A549 (cell line): ENCODE results near the gene SH3PXD2A. TPM values are rescaled to one million over a fixed set of nuclear protein-coding genes. Genes with fewer than 3 reads are reported as not detected.

Experiments used
- ATAC-seq, 2 experiments: fragments of 200-7000 bp in 1 of 2; fragments of >200 bp in 1 of 2; cut with Nextera tagmentation in 1 of 2; cut with Tn5 transposase in 1 of 2; 3 replicates each; pipeline versions ENCODE4 v1.8.0 to v1.9.1; 2018 to 2020; ENCODE audit warnings: mild to moderate bottlenecking in 1 of 2, moderate library complexity in 1 of 2
- CTCF ChIA-PET: fragments of 300-600 bp; sonication (Branson Sonifier 250); formaldehyde crosslinking; extraction: SDS; loops from one replicate; lab custom pipeline; 2021; ENCODE audit warnings: antibody characterized with exemption, inconsistent platforms; lab: Yijun Ruan, JAX
- POLR2A ChIA-PET: fragments of 350-600 bp; formaldehyde crosslinking; extraction: SDS; loops from one replicate; lab custom pipeline; 2021; ENCODE audit warnings: antibody characterized with exemption, inconsistent platforms; lab: Yijun Ruan, JAX
- DNase-seq, 2 experiments: peaks; one replicate each; pipeline versions ENCODE4 v3.0.0 to v3.0.0-alpha.2; 2011 to 2016; ENCODE audit warnings: low read depth in 1 of 2, low spot score in 1 of 2
- FAIRE-seq: peaks from 2 replicates; lab custom pipeline; 2011; peaks lifted over from hg19 to GRCh38; lab: Jason Lieb, UNC
- H3K27ac ChIP-seq, 2 experiments: fragments of >200 bp; sonication (Bioruptor Twin); formaldehyde crosslinking; 3 replicates each; pipeline ENCODE4 v1.5.1; 2016 to 2017
- H3K4me1 ChIP-seq: fragments of >200 bp; sonication (Bioruptor Twin); formaldehyde crosslinking; 3 replicates; pipeline ENCODE4 v1.6.1; 2016
- H3K4me2 ChIP-seq: fragments of >200 bp; sonication (Bioruptor Twin); formaldehyde crosslinking; 3 replicates; pipeline ENCODE4 v1.6.1; 2016
- H3K4me3 ChIP-seq: fragments of >200 bp; sonication (Bioruptor Twin); formaldehyde crosslinking; 3 replicates; pipeline ENCODE4 v1.5.1; 2016
- H3K9me3 ChIP-seq: fragments of >200 bp; sonication (Bioruptor Twin); formaldehyde crosslinking; 3 replicates; pipeline ENCODE4 v1.6.1; 2016
- BHLHE40 ChIP-seq: IDR thresholded peaks from 2 replicates; pipeline ENCODE4 v1.6.1; 2012; ENCODE audit warnings: low read depth, low read length, inconsistent platforms
- CBX8 ChIP-seq: fragments of 200-600 bp; sonication (generic); IDR thresholded peaks from 2 replicates; pipeline ENCODE4 v1.6.1; 2016
- CEBPB ChIP-seq, 2 experiments: fragments of >200 bp in 1 of 2; sonication (Bioruptor Twin) in 1 of 2; formaldehyde crosslinking in 1 of 2; IDR thresholded peaks; 2 replicates each; pipeline ENCODE4 v1.6.1; 2012 to 2016
- CHD2 ChIP-seq: fragments of 150-350 bp; IDR thresholded peaks from 2 replicates; pipeline ENCODE4 v1.6.1; 2014; ENCODE audit warnings: low read length; ENCODE audit not compliant: partially characterized antibody
- EHF ChIP-seq: fragments of 250-450 bp; sonication (Bioruptor Pico); IDR thresholded peaks from 2 replicates; pipeline ENCODE4 v1.5.0; 2020; ENCODE audit warnings: mild to moderate bottlenecking
- EHMT2 ChIP-seq: fragments of 200-600 bp; sonication (generic); IDR thresholded peaks from 2 replicates; pipeline ENCODE4 v1.6.1; 2016; ENCODE audit warnings: antibody characterized with exemption, low read depth, mild to moderate bottlenecking, moderate library complexity
- FOSB ChIP-seq: fragments of 250-450 bp; sonication (Bioruptor Pico); IDR thresholded peaks from 2 replicates; pipeline ENCODE4 v1.5.0; 2020; ENCODE audit warnings: mild to moderate bottlenecking, moderate library complexity
- GATA3 ChIP-seq: IDR thresholded peaks from 2 replicates; pipeline ENCODE4 v1.6.1; 2012; ENCODE audit warnings: borderline replicate concordance
- HEYL ChIP-seq: fragments of 250-450 bp; sonication (Bioruptor Pico); IDR thresholded peaks from 2 replicates; pipeline ENCODE4 v1.8.0; 2021; ENCODE audit warnings: mild to moderate bottlenecking, moderate library complexity
- JUNB ChIP-seq: fragments of >200 bp; sonication (Bioruptor Twin); formaldehyde crosslinking; IDR thresholded peaks from 2 replicates; pipeline ENCODE4 v1.6.1; 2016
- KDM1A ChIP-seq: fragments of 200-600 bp; sonication (generic); IDR thresholded peaks from 2 replicates; pipeline ENCODE4 v1.6.1; 2016; ENCODE audit warnings: low read depth, mild to moderate bottlenecking
- MAFK ChIP-seq: fragments of 450-650 bp; IDR thresholded peaks from 2 replicates; pipeline ENCODE4 v1.6.1; 2014; ENCODE audit not compliant: partially characterized antibody
- NFE2L2 ChIP-seq: fragments of 150-350 bp; conservative IDR thresholded peaks from 2 replicates; pipeline ENCODE4 v1.6.1; 2014; ENCODE audit warnings: low read length
- PHF8 ChIP-seq: fragments of 200-600 bp; sonication (generic); IDR thresholded peaks from 2 replicates; pipeline ENCODE4 v1.6.1; 2016; ENCODE audit warnings: low read depth, mild to moderate bottlenecking, antibody characterized with exemption, moderate library complexity, borderline replicate concordance
- REST ChIP-seq: fragments of 200-600 bp; sonication (generic); IDR thresholded peaks from 2 replicates; pipeline ENCODE4 v1.6.1; 2016; ENCODE audit warnings: antibody characterized with exemption, mild to moderate bottlenecking, moderate library complexity
- RNF2 ChIP-seq: fragments of 200-600 bp; sonication (generic); IDR thresholded peaks from 2 replicates; pipeline ENCODE4 v1.6.1; 2016; ENCODE audit warnings: low read depth, mild to moderate bottlenecking, antibody characterized with exemption, moderate library complexity, borderline replicate concordance
- SMC3 ChIP-seq: fragments of >200 bp; sonication (Bioruptor Twin); formaldehyde crosslinking; IDR thresholded peaks from 3 replicates; pipeline ENCODE4 v1.6.1; 2018; ENCODE audit warnings: inconsistent platforms
- ZC3H11A ChIP-seq: fragments of 450-650 bp; IDR thresholded peaks from 2 replicates; pipeline ENCODE4 v1.6.1; 2014; ENCODE audit warnings: antibody characterized with exemption, mild to moderate bottlenecking
- ZFP36 ChIP-seq: fragments of 450-650 bp; IDR thresholded peaks from 2 replicates; pipeline ENCODE4 v1.6.1; 2014; ENCODE audit warnings: borderline replicate concordance; ENCODE audit not compliant: partially characterized antibody
- ZSCAN20 ChIP-seq: fragments of 250-450 bp; sonication (Bioruptor Pico); IDR thresholded peaks from 2 replicates; pipeline ENCODE4 v1.8.0; 2022; ENCODE audit warnings: mild to moderate bottlenecking, moderate library complexity
- WGBS: methylation state at CpG from one replicate; pipeline ENCODE4 v1.1.6; 2017; ENCODE audit errors: missing lambda C conversion rate; 5-methylcytosine and 5-hydroxymethylcytosine counted together
- polyA plus RNA-seq, 4 experiments: library from polyadenylated mRNA; depleted of rRNA in 3 of 4; stranded (reverse); fragments of >200 nt; fragmentation: RNase III in 1 of 4; extraction: RNeasy Plus Mini Kit Qiagen cat#74134 plus additional on column Dnase treatment in 1 of 4; gene quantifications; 2 replicates in 3 of 4; 3 replicates in 1 of 4; pipeline ENCODE4 v1.2.3, GENCODE V29; 2011 to 2017
- TF ChIP-seq, protein P1 (sequence below): fragments of 250-450 bp; sonication (Bioruptor Pico); IDR thresholded peaks from 2 replicates; pipeline ENCODE4 v1.5.0; 2020; ENCODE audit warnings: low read depth, mild to moderate bottlenecking, moderate library complexity

The SH3PXD2A gene
- polyA plus RNA-seq, 2 of the 4 experiments (the other 2 are of a cell fraction), result 2.4 to 3.9 TPM

- peak overlapping the region; percentile 83 to 94 for H3K27ac ChIP-seq
- no peak overlapping the region for H3K4me3 ChIP-seq
- H3K4me1 ChIP-seq, result peaks cover 73% of the 10 kb centered on the region
- POLR2A ChIA-PET, result no interaction called here
- no peak for DNase-seq
- peak; percentile 77 for TF ChIP-seq MAFK
- TF ChIP-seq NFE2L2, result peak; percentile 74
- TF ChIP-seq RNF2, result no peak
- TF ChIP-seq, all 56 proteins: peak for 2
- 86% methylated on average over 5 of the region's 7 CpGs for WGBS
- H3K4me2 ChIP-seq, result peak overlapping the region; percentile 32
- ATAC-seq, result no peak
- CTCF ChIA-PET, result interaction anchor here (0.7 to 5.5 kb wide), 9 partner anchors 9 to 360 kb away, joined by 3 to 39 read pairs (median 3); no protein-coding TSS in a partner anchor
- no peak for FAIRE-seq
- no peaks in the 10 kb centered on the region for H3K9me3 ChIP-seq
These were observed 91.8 kb downstream of the SH3PXD2A start for GRCh38 chr10:103763374-103764202.

- TF ChIP-seq FOSB (CRISPR knock-in tag) (no peak), HEYL (no peak), KDM1A (no peak), ZFP36 (no peak), JUNB (no peak), ZSCAN20 (CRISPR knock-in tag) (no peak), PHF8 (no peak), EHMT2 (no peak), SMC3 (no peak), ZC3H11A (no peak), CEBPB (IDR thresholded peaks at IDR 0.05) (no peak), GATA3 (no peak), CHD2 (no peak), EHF (CRISPR knock-in tag) (no peak), REST (no peak), CBX8 (no peak), BHLHE40 (no peak)
- TF ChIP-seq, protein P1, sequence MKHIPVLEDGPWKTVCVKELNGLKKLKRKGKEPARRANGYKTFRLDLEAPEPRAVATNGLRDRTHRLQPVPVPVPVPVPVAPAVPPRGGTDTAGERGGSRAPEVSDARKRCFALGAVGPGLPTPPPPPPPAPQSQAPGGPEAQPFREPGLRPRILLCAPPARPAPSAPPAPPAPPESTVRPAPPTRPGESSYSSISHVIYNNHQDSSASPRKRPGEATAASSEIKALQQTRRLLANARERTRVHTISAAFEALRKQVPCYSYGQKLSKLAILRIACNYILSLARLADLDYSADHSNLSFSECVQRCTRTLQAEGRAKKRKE (CRISPR knock-in tag), result no peak
- ChIA-PET POLR2A (no interaction called here), CTCF (interaction anchor here (0.7 to 5.5 kb wide), 7 partner anchors 10 to 360 kb away, joined by 3 to 39 read pairs (median 3); no protein-coding TSS in a partner anchor)
- H3K4me1 ChIP-seq, result peaks cover 80% of the 10 kb centered on the region
- no peak overlapping the region for H3K4me3 ChIP-seq
- H3K27ac ChIP-seq, result peak overlapping the region; percentile 83 to 94
- ATAC-seq (no peak), DNase-seq (no peak), FAIRE-seq (no peak)
- 86% methylated on average over 2 of the region's 2 CpGs for WGBS
- peak overlapping the region; percentile 32 for H3K4me2 ChIP-seq
- H3K9me3 ChIP-seq, result no peaks in the 10 kb centered on the region
These were observed 92.5 kb downstream of the SH3PXD2A start for GRCh38 chr10:103762916-103763315.
